Epithelial cell of alveolus of lung (primary cell): ENCODE results near the gene GRAMD4. TPM values are rescaled to one million over a fixed set of nuclear protein-coding genes. Genes with fewer than 3 reads are reported as not detected.

Source experiments
- total RNA-seq: library from RNA; depleted of rRNA; stranded (reverse); fragments of >200 nt; gene quantifications from 2 replicates; pipeline ENCODE4 v1.2.1, GENCODE V29; 2015

GRAMD4 gene, protein sequence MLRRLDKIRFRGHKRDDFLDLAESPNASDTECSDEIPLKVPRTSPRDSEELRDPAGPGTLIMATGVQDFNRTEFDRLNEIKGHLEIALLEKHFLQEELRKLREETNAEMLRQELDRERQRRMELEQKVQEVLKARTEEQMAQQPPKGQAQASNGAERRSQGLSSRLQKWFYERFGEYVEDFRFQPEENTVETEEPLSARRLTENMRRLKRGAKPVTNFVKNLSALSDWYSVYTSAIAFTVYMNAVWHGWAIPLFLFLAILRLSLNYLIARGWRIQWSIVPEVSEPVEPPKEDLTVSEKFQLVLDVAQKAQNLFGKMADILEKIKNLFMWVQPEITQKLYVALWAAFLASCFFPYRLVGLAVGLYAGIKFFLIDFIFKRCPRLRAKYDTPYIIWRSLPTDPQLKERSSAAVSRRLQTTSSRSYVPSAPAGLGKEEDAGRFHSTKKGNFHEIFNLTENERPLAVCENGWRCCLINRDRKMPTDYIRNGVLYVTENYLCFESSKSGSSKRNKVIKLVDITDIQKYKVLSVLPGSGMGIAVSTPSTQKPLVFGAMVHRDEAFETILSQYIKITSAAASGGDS
- total RNA-seq = 6.2 and 117 TPM in 2 replicates

DNA sequence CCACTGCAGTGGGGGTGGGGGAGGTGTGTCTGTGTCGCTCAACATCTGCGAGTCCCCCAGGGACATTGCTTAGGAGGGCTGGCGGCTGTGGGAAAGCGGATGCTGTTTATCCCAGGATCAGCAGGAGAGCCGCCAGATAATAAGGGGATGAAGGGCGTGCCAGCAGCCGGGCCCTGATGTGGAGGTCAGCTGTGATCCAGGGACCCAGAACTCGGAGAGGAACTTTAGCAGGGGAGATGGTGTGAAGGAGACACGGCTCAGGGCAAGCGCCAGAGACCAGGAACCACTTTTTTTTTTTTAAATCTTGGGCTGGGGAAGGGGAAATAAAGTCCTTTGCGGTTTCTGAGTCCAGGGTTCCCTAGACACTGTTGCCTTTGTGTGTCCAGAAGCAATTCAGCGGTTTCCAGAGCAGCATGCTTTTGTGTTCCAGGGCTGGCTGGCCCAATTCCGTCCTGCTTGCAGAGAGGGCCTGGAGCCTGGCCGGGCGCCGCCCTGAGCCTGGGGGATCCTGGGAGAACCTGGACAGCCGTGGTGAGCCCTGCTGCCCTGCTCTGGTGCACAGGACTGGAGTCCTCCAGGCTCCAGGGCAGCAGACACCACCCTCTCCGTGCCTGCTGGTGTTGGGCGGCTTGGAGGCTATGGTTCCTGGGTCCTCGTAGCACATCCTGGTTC lies at the start of gene GRAMD4:
TSS of gene GRAMD4 (plus strand) at position 557 of the 672 bp plus-strand sequence. CDS start 6,414 bp downstream, outside the sequence.

Other genes with a start within 250 kb of the GRAMD4 start
- gene CELSR1, start 82.8 kb upstream of the GRAMD4 start, total RNA-seq = 1.6 and 5.2 TPM in 2 replicates
- 34.0 and 55.9 TPM in 2 replicates for gene CERK, start 117.9 kb downstream of the GRAMD4 start, total RNA-seq
- 17.5 and 18.0 TPM in 2 replicates for gene TBC1D22A, start 142.3 kb downstream of the GRAMD4 start, total RNA-seq